ENCODE results near the gene GRM1. TPM values are rescaled to one million over a fixed set of nuclear protein-coding genes. Genes with fewer than 3 reads are reported as not detected.

Gene GRM1
- total and polyA plus RNA-seq, 8 donors = not detected

DNA sequence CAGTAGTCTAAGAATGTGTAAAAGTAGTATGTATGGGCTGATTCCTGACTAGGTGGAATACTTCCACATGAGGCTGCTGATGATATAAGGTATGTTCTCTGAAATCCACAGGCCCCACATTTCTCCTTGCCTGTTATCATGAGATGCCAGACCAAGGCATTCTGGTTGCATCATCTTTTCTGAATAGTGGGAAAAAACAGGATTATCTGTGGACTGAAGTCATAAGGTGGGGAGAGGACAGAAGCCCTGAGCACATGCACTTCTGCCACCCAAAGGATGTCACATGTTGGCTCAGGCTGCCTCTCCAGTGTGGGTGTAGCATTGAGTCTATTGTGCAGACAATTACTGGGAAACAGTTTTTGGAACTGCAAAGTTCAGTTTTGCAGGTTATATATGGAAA lies 330.3 kb downstream of the GRM1 start:
- H3K27ac ChIP-seq = no peak overlapping the region
- H3K4me1 ChIP-seq = no peaks in the 10 kb centered on the region
- no peak for DNase-seq
- TF ChIP-seq EP300 (IDR thresholded peaks at IDR 0.05) (no peak), POLR2A (IDR thresholded peaks at IDR 0.05) (no peak), POLR2AphosphoS5 (IDR thresholded peaks at IDR 0.05) (no peak)
- TF ChIP-seq, protein P1, sequence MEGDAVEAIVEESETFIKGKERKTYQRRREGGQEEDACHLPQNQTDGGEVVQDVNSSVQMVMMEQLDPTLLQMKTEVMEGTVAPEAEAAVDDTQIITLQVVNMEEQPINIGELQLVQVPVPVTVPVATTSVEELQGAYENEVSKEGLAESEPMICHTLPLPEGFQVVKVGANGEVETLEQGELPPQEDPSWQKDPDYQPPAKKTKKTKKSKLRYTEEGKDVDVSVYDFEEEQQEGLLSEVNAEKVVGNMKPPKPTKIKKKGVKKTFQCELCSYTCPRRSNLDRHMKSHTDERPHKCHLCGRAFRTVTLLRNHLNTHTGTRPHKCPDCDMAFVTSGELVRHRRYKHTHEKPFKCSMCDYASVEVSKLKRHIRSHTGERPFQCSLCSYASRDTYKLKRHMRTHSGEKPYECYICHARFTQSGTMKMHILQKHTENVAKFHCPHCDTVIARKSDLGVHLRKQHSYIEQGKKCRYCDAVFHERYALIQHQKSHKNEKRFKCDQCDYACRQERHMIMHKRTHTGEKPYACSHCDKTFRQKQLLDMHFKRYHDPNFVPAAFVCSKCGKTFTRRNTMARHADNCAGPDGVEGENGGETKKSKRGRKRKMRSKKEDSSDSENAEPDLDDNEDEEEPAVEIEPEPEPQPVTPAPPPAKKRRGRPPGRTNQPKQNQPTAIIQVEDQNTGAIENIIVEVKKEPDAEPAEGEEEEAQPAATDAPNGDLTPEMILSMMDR (IDR thresholded peaks at IDR 0.05) = no peak
- intact Hi-C loops (cut with DNase I; ENCODE audit: low total_unique reads) = no loop called here
- no peak overlapping the region for H3K4me3 ChIP-seq
- H3K27me3 ChIP-seq = no peaks in the 10 kb centered on the region
- no peaks in the 10 kb centered on the region for H3K9me3 ChIP-seq
- no peaks in the 10 kb centered on the region for H3K36me3 ChIP-seq

DNA sequence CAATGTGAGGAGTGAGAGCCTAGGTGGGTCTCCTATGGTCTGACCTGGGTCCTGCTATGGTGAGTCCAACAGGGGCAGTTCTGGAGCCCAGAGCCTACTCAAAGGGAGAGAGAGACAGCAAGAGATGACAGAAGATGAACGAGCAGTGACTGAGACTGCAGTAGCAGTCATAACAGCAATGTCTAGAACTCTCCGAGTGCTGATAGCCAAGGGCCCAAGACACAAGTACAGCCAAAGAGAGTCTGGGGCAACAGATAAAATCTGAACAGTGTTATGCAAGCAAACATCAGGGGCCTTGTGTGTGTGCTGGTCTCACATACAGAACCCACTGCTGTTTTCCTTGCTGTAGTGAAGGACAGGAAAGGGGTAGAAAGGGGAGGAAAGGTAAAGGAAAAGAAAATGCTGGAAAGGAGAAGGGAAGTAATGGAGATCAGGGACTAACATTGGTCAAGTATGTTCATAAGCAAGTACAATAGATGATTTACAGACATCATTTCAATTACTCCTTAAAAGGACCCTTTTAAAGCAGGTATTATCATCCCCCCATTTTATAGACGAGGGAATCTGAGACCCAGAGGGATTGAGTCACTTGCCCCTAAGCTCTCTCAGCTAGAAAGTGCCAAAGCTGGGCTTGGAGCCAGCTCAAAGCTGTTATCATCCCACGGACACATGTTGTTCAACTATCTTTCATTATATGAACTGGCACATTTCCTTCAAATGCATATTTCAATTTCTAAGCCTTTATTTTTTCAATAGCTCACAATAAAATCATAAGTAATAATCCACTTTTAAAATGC lies 332.5 kb downstream of the GRM1 start:
- Histone ChIP-seq H3K9me3 (no peaks in the 10 kb centered on the region), H3K36me3 (no peaks in the 10 kb centered on the region), H3K4me3 (no peak overlapping the region), H3K27me3 (no peaks in the 10 kb centered on the region), H3K4me1 (no peaks in the 10 kb centered on the region), H3K27ac (no peak overlapping the region)
- WGBS, 5 donors = 48 to 60% (median 54%) methylated on average over 4 of the region's 4 CpGs
- intact Hi-C loops (cut with DNase I; ENCODE audit: low total_unique reads) = no loop called here
- no peak for DNase-seq
- no peak for TF ChIP-seq POLR2A (IDR thresholded peaks at IDR 0.05)
- no peak for TF ChIP-seq POLR2AphosphoS5 (IDR thresholded peaks at IDR 0.05)
- TF ChIP-seq EP300 (IDR thresholded peaks at IDR 0.05) = no peak
- TF ChIP-seq, protein P1 (IDR thresholded peaks at IDR 0.05) = no peak

DNA sequence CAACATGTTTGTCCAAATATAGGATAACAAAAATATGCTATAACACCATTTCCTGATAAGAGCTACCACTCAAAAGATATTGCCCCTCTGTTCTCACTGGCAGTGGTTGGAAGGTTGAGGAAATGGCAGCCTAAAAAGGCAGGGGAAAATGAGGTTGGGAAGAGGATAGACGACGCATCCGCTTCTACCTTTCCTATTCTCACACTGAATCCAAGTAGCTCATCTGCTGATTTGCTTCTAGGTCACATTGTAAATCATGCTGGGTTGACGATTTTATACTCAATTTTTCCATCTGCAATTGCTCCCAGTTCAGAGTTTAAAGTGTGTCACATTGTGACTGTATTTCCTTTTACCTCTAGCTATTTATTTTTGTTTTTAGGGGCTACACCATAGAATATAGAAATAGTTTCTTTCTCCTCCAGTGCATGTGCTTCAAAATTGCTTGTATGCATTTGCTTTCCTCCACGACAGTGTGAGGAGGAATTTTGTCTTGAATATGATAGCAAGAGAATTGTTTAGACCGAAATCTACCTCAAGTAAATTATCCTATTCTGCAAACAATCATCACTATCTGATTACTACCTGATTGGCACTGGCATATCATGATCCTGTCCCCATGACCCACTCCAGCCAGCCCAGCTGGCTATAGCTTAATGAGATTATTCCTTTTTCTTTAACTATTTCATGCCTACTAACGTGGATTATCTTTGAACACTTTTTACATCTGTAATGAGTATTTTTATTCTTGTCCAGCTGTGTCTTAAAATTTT lies 335.2 kb downstream of the GRM1 start:
- H3K36me3 ChIP-seq = no peaks in the 10 kb centered on the region
- H3K4me3 ChIP-seq = no peak overlapping the region
- no peak overlapping the region for H3K27ac ChIP-seq
- TF ChIP-seq, protein P1 (IDR thresholded peaks at IDR 0.05) = no peak
- TF ChIP-seq POLR2A (IDR thresholded peaks at IDR 0.05) = no peak
- TF ChIP-seq EP300 (IDR thresholded peaks at IDR 0.05) = no peak
- no peak for TF ChIP-seq POLR2AphosphoS5 (IDR thresholded peaks at IDR 0.05)
- 66 to 73% (median 71%) methylated on average over 7 of the region's 7 CpGs for WGBS, 5 donors
- no peaks in the 10 kb centered on the region for H3K9me3 ChIP-seq
- no peaks in the 10 kb centered on the region for H3K27me3 ChIP-seq
- intact Hi-C loops (cut with DNase I; ENCODE audit: low total_unique reads) = no loop called here
- no peaks in the 10 kb centered on the region for H3K4me1 ChIP-seq
- no peak for DNase-seq

DNA sequence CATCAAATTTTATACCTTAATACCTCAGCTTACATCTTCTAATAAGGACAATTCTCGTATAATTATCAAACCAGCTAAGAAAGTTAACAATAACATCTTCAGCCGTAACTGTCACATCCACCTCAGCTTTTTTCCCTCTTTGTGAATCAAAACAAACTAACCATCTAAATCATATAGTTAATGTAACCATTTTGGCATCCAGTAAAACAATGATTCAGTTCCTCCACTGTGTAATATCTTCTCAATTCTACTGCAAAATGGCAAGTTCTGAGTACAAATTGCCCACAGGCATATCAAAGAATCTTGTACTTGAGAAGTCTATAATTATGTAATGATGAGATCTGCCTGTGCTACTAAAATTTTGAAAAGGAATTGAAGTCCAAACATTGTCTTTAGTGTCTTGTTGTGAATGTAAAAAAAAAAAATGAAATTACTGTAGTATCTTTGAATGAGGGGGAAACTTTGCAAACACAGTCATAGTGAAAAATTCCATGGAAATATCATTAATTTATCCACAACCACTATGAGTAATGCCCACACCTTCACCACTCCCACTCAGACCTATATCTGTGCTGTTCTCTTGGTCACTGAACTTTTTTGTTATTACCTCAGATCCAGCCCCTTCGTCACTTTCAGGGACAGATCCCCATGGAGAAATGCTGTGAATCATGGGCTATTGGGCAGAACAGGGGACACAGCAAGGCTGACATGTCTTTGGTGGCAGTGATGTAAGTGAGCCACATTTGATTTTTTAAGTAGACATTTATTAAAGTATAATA lies 336.1 kb downstream of the GRM1 start:
- intact Hi-C loops (cut with DNase I; ENCODE audit: low total_unique reads) = no loop called here
- DNase-seq = no peak
- H3K27ac ChIP-seq = no peak overlapping the region
- no peak overlapping the region for H3K4me3 ChIP-seq
- H3K36me3 ChIP-seq = no peaks in the 10 kb centered on the region
- no peaks in the 10 kb centered on the region for H3K4me1 ChIP-seq
- WGBS, 5 donors = 78 to 88% (median 86%) methylated on average over 3 of the region's 3 CpGs
- no peaks in the 10 kb centered on the region for H3K27me3 ChIP-seq
- no peaks in the 10 kb centered on the region for H3K9me3 ChIP-seq
- TF ChIP-seq EP300 (IDR thresholded peaks at IDR 0.05) (no peak), POLR2A (IDR thresholded peaks at IDR 0.05) (no peak), POLR2AphosphoS5 (IDR thresholded peaks at IDR 0.05) (no peak)
- TF ChIP-seq, protein P1 (IDR thresholded peaks at IDR 0.05) = no peak

All from stomach (tissue), 9 donors.